GM18517 (cell line): ENCODE measurements around the gene CHN1.

ENCODE experiments used
- ATAC-seq: cut with Tn5 transposase; IDR thresholded peaks from one replicate; pipeline ENCODE4 v1.9.1; 2021; ENCODE audit warnings: mild to moderate bottlenecking, moderate library complexity; ENCODE audit not compliant: unreplicated experiment

CHN1 gene

GRCh38 chr2:174771631-174772471, 233.3 kb downstream of the CHN1 start:
- ATAC-seq = peak; percentile 72

- no peak for ATAC-seq
Observed at GRCh38 chr2:174771136-174771535, 234.0 kb downstream of the CHN1 start.

DNA sequence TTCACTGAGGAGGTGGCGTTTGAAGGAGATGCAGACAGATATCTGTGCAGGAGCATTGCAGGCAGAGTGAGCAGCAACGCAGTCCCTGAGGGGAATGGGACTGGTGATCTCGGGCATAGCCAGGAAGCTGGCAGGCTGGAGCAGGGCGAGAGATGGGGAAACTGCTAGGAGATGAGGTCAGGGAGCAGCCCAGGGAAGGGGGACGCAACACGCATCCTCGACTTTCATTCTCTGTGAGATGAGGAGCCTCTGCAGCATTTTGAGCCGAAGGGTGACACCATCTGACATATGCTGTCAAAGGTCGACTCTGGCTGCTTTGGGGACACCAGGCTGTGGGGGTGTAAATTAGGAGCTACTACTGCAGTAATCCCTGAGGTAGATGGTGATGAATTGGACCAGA, 236.6 kb downstream of the CHN1 start:
- ATAC-seq = no peak

DNA sequence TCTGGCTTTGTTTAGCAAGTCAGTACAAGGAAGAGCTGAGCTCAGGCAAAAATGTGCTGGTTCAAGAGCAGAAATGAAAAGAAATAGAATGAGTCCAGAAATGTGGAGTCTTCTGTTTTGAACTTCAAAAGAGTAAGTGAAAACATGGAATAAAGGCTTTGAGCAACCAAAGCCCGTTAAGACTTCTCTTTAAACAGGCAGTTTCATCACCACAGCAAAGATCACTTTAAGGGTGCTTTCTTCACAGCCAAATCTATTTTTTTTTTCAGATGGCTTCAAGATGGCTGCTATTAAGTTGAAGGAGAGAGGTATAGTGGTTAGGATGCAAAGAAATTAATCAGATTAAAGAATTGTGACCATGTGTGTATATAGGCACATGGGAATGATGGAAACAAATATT, 238.9 kb downstream of the CHN1 start:
- ATAC-seq = no peak

- ATAC-seq = no peak
Observed at GRCh38 chr2:174765576-174765975, 239.6 kb downstream of the CHN1 start.

DNA sequence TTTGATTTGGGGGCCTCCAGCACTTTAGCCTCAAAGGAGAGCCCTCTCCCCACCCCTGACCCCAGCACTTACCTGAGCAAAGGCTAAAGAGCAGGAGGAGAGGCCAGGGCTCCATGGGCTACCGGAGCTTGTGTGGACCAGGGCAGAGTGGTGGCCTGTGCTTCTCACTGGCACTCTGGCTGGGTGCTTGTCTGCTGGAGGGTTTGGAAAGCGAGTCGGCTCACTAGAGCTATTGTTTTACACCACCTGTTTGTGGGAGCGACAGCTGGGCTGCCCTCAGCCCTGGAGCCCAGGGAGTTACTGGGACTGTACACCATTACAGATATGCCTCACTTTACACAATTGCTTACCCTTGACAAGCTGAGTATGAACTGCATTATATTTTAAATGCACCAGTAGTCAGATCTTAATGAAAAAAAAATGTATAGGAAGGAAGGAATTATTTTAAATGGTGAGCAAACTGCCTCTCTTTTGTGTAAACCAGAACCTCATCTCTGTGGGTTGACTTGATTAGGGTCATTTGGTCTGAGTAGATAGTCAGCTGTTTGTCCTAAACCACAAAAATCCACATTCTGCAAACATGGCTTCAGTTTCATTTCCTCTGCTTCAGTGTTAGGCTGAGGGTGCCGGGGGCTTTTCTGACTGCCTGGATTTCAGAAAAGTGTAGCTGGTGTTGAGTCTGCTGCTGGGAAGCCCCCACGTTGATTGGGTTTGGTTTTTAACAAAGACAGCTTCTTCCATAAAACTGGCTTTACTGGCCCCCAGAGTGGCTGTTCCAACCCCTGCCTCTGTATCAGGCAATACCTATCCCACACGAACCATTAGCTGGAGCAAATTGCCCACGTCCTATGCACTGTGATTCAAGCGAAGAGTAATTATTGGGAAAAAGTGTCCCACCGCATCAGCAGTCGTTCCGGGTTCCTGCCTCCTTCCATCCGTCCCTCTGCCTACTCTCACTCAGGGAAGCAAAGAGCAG, 240.6 kb downstream of the CHN1 start, which contains the start of gene CHRNA1:
CHRNA1 (minus strand) TSS at position 193 of the 976 bp plus-strand sequence; CDS start at position 115, 78 bp downstream.
- ATAC-seq = no peak

GRCh38 chr2:174763780-174764179, 241.4 kb downstream of the CHN1 start:
- ATAC-seq = no peak

- no peak for ATAC-seq
Observed at GRCh38 chr2:174762464-174762863, 242.7 kb downstream of the CHN1 start.

- ATAC-seq = no peak
Observed at GRCh38 chr2:174761837-174762236, 243.3 kb downstream of the CHN1 start.

GRCh38 chr2:174760845-174761473, 244.2 kb downstream of the CHN1 start:
- no peak for ATAC-seq

DNA sequence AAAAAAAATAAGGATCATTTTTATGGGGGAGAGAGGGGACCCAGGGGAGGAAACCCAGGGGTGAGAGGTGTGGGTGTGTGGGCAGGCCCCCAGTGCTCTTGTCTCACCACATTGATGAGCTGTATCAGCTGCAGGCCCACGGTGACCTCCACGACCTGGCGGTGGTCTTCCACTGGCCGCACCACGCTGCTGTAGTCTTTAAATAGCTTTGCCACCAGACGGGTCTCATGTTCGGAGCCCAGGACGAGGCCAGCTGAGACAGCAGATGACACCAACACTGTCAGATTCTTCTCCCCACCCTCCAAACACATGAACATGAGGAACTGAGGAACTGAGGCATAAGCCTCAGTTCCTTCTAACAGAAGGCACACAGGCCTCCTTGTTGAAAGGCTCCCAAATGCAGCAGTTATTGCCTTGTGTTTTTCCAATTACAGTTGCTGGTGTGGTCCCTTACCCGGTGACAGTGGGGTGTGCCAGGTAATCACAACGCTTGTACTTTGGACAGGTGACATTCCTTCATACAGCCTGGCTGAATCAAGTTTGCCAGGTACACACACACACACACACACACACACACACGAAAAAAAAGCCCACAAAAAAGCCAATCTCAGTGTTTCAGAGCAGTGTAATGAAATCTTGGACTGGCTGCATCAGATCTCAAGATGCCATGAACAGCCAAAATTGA, 245.7 kb downstream of the CHN1 start:
- ATAC-seq = no peak

DNA sequence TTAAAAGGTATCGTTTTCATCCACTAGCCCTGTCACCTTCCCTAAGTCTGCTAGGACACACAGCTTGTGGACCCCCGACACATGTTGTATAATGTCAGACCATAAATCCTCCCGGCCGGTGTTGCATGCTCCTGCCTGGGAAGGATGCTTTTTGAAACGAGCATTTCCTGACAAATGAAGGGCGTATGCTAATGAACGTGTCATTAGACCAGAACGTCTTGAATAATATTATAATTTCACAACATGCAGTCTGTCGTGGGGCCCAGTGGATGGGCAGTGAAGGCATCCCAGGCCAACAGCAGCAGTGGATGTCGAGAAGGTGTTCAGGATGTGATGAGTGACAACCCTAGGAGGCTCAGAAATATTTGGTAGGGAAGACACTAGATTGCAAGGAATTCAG, 248.4 kb downstream of the CHN1 start:
- no peak for ATAC-seq

GRCh38 chr2:174753038-174753633, 252.0 kb downstream of the CHN1 start:
- ATAC-seq = peak; percentile 22

- peak; percentile 95 for ATAC-seq
Observed at GRCh38 chr2:174752403-174753037, 252.7 kb downstream of the CHN1 start.

DNA sequence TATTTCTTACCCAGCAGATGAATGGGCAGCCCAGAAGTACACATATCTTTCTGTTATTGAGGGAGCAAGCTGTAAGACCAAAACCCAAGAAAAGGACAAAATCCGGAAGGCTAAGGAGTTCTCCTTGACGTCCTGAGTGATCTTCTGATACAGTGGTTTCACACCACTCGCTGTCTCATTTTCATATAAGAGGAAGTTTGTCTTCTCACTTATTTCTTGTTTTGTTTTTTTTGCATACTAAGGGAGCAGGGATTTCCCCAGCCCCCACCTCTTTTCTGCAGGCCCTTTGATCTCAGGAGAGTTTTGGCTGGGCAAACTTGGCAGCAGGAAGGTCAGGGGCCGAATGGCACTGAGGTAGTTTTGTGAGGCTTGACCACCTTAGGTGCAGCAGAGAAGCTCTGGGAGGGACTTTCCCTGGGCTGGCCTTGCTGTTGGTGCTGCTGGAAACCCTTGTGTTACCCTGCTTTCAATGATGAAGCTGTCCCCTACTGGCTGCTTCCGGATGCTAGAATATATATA, 254.2 kb downstream of the CHN1 start:
- peak; percentile 44 for ATAC-seq

GRCh38 chr2:174749793-174750192, 255.4 kb downstream of the CHN1 start:
- ATAC-seq = no peak

DNA sequence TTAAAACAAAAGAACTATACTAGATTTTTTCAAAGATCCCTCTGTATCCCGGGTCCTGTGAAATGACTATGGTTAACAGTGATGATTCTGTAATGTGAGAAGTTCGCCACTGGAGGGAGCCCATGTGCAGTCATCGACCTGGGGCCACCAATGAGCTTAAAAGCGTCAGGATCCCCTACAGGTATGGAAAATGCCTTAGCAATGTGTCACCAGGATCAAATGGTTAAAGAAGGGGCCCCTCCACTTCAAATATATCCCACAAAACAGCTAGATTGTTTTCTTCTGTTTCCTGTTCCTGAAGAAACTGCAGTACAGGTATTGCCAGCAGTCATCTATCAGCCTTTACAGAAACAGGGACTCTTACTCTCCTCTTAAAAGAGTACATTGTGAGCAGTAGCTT, 256.2 kb downstream of the CHN1 start:
- ATAC-seq = no peak
